Spleen (tissue), 11 donors: ENCODE results near the gene LRIT1. TPM values are rescaled to one million over a fixed set of nuclear protein-coding genes. Genes with fewer than 3 reads are reported as not detected.

ENCODE experiments used
- DNase-seq: peaks from one replicate; pipeline ENCODE4 v3.0.0-alpha.2; 2020
- H3K27ac ChIP-seq, 8 donors: fragments of 200-600 bp; sonication (generic) in 7 of 8; 1 replicate in 4 of 8; 2 replicates in 4 of 8; pipeline versions ENCODE4 v1.5.0 to v1.8.0; 2016 to 2021; ENCODE audit warnings: inconsistent platforms in 4 of 8, mild to moderate bottlenecking in 4 of 8, moderate library complexity in 1 of 8
- H3K27me3 ChIP-seq, 7 donors: fragments of 200-600 bp; sonication (generic) in 6 of 7; replicated peaks in 1 of 7; 1 replicate in 4 of 7; 2 replicates in 3 of 7; pipeline versions ENCODE4 v1.5.0 to v1.8.0; 2016 to 2021; ENCODE audit warnings: inconsistent platforms in 3 of 7, mild to moderate bottlenecking in 1 of 7
- H3K36me3 ChIP-seq, 6 donors: fragments of 200-600 bp; sonication (generic) in 5 of 6; 1 replicate in 4 of 6; 2 replicates in 2 of 6; pipeline versions ENCODE4 v1.5.0 to v1.8.0; 2016 to 2021; ENCODE audit warnings: inconsistent platforms in 2 of 6
- H3K4me1 ChIP-seq, 6 donors: fragments of 200-600 bp; sonication (generic) in 5 of 6; 1 replicate in 3 of 6; 2 replicates in 3 of 6; pipeline versions ENCODE4 v1.5.0 to v1.8.0; 2016 to 2021; ENCODE audit warnings: inconsistent platforms in 3 of 6
- H3K4me3 ChIP-seq, 8 donors: fragments of 200-600 bp; sonication (generic) in 7 of 8; 1 replicate in 4 of 8; 2 replicates in 4 of 8; pipeline versions ENCODE4 v1.5.0 to v1.8.0; 2016 to 2021; ENCODE audit warnings: inconsistent platforms in 4 of 8, mild to moderate bottlenecking in 4 of 8, moderate library complexity in 2 of 8
- H3K9me3 ChIP-seq, 8 donors: fragments of 200-600 bp; sonication (generic) in 7 of 8; 1 replicate in 4 of 8; 2 replicates in 4 of 8; pipeline versions ENCODE4 v1.5.0 to v1.8.0; 2016 to 2021; ENCODE audit warnings: inconsistent platforms in 4 of 8
- CTCF ChIP-seq, 11 experiments: fragments of 200-600 bp in 7 of 11; fragments of 450-650 bp in 4 of 11; sonication (generic) in 4 of 11; IDR thresholded peaks in 8 of 11; conservative IDR thresholded peaks in 3 of 11; 1 replicate in 7 of 11; 2 replicates in 4 of 11; pipeline versions ENCODE4 v1.4.0 to v1.8.0; 2016 to 2021; ENCODE audit warnings: antibody characterized with exemption in 11 of 11, inconsistent platforms in 4 of 11, mild to moderate bottlenecking in 1 of 11
- POLR2A ChIP-seq, 3 donors: fragments of 450-650 bp; IDR thresholded peaks; one replicate each; pipeline ENCODE4 v1.5.1; 2017; ENCODE audit warnings: antibody characterized with exemption in 3 of 3, mild to moderate bottlenecking in 1 of 3
- POLR2AphosphoS5 ChIP-seq, 3 donors: sonication (generic); formaldehyde crosslinking; IDR thresholded peaks; one replicate each; pipeline ENCODE4 v1.5.1; 2017; ENCODE audit warnings: antibody characterized with exemption in 3 of 3
- WGBS, 5 donors: extraction: QIAGEN DNeasy Blood & Tissue Kit in 3 of 5; methylation state at CpG; one replicate each; pipeline versions ENCODE4 v1.1.5 to v1.1.7; 2013 to 2018; 5-methylcytosine and 5-hydroxymethylcytosine counted together
- intact Hi-C: fragments of 100-400 bp; cut with DNase I; formaldehyde crosslinking; loops from one replicate; pipeline ENCODE4 v1.15.0; 2023; ENCODE audit warnings: low total_unique reads
- polyA plus RNA-seq, 3 donors: library from polyadenylated mRNA; stranded (reverse); fragments of 200-250 nt; gene quantifications; one replicate each; pipeline ENCODE4 v1.2.1, GENCODE V29; 2013
- total RNA-seq, 7 donors: library from RNA; depleted of rRNA in 3 of 7; stranded (reverse); fragments of >200 nt in 3 of 7; fragmentation: NEBNext Ultra II Directional in 4 of 7; extraction: Animal tissue kit (Norgen Biotek cat#: 25700) in 4 of 7; gene quantifications; one replicate each; pipeline versions ENCODE4 v1.1.0 to v1.2.1, GENCODE V29; 2016 to 2021
- donor health status: healthy with polysubstance abuse.
- donor health status: DM: no; HTN: no; CAD: no; lungs with moderate emphysema.
- donor health status: DM: no; HTN: no; CAD: no.
- donor health status: Bipolar disorder and iron deficiency.
- donor health status: healthy.
- donor health status: DM: no; HTN: no; CAD: no.
- donor health status: DM: yes; HTN: yes; CAD: no.

The LRIT1 gene
- total and polyA plus RNA-seq, 10 donors, result not detected

GRCh38 chr10:84248794-84249193, 7.4 kb upstream of the LRIT1 start:
- intact Hi-C loops, result no loop called here
- no peaks in the 10 kb centered on the region for H3K4me1 ChIP-seq
- no peak overlapping the region for H3K27ac ChIP-seq
- peaks cover 0 to 6% (median 0%) of the 10 kb centered on the region in 8 donors for H3K9me3 ChIP-seq
- H3K27me3 ChIP-seq, result peaks cover 0 to 24% (median 0%) of the 10 kb centered on the region in 7 donors
- WGBS, 5 donors, result 77 to 85% (median 80%) methylated on average over 5 to 12 of the region's 12 CpGs
- no peaks in the 10 kb centered on the region for H3K36me3 ChIP-seq
- no peak for DNase-seq
- no peak for TF ChIP-seq CTCF (IDR thresholded peaks at IDR 0.05 in 8 of 11, conservative IDR thresholded peaks at IDR 0.05 in 3 of 11)
- TF ChIP-seq POLR2A (IDR thresholded peaks at IDR 0.05), result no peak
- no peak for TF ChIP-seq POLR2AphosphoS5 (IDR thresholded peaks at IDR 0.05)
- no peak overlapping the region for H3K4me3 ChIP-seq

GRCh38 chr10:84247496-84247895, 6.2 kb upstream of the LRIT1 start:
- H3K4me3 ChIP-seq, result no peak overlapping the region
- no peak for DNase-seq
- WGBS, 5 donors, result 72 to 83% (median 79%) methylated on average over 6 of the region's 6 CpGs
- H3K4me1 ChIP-seq, result no peaks in the 10 kb centered on the region
- TF ChIP-seq POLR2A (IDR thresholded peaks at IDR 0.05), result no peak
- no peak for TF ChIP-seq CTCF (IDR thresholded peaks at IDR 0.05 in 8 of 11, conservative IDR thresholded peaks at IDR 0.05 in 3 of 11)
- TF ChIP-seq POLR2AphosphoS5 (IDR thresholded peaks at IDR 0.05), result no peak
- no peaks in the 10 kb centered on the region for H3K36me3 ChIP-seq
- H3K27me3 ChIP-seq, result peaks cover 0 to 19% (median 0%) of the 10 kb centered on the region in 7 donors
- no peak overlapping the region for H3K27ac ChIP-seq
- H3K9me3 ChIP-seq, result peaks cover 0 to 6% (median 0%) of the 10 kb centered on the region in 8 donors
- intact Hi-C loops, result no loop called here

GRCh38 chr10:84244651-84245270, 3.4 kb upstream of the LRIT1 start, which contains the start of gene RGR:
Gene RGR (plus strand): TSS chr10:84245053. CDS start chr10:84245091, 38 bp downstream.
- 61 to 71% (median 70%) methylated on average over 9 of the region's 9 CpGs for WGBS, 5 donors
- no peak for TF ChIP-seq CTCF (IDR thresholded peaks at IDR 0.05 in 8 of 11, conservative IDR thresholded peaks at IDR 0.05 in 3 of 11)
- TF ChIP-seq POLR2AphosphoS5 (IDR thresholded peaks at IDR 0.05), result no peak
- Histone ChIP-seq H3K9me3 (no peaks in the 10 kb centered on the region), H3K4me1 (no peaks in the 10 kb centered on the region), H3K36me3 (no peaks in the 10 kb centered on the region), H3K4me3 (no peak within 1 kb of the TSS), H3K27me3 (peaks cover 0 to 14% (median 0%) of the 10 kb centered on the region in 7 donors), H3K27ac (no peak within 1 kb of the TSS)
- intact Hi-C loops, result no loop called here
- no peak for DNase-seq

GRCh38 chr10:84243759-84244158, 2.4 kb upstream of the LRIT1 start:
- Histone ChIP-seq H3K27me3 (peaks cover 0 to 10% (median 0%) of the 10 kb centered on the region in 7 donors), H3K27ac (no peak overlapping the region), H3K4me1 (no peaks in the 10 kb centered on the region), H3K4me3 (no peak overlapping the region), H3K36me3 (no peaks in the 10 kb centered on the region), H3K9me3 (no peaks in the 10 kb centered on the region)
- intact Hi-C loops, result no loop called here
- 88 to 97% (median 94%) methylated on average over 3 of the region's 3 CpGs for WGBS, 5 donors
- DNase-seq, result no peak
- no peak for TF ChIP-seq POLR2AphosphoS5 (IDR thresholded peaks at IDR 0.05)
- TF ChIP-seq POLR2A (IDR thresholded peaks at IDR 0.05), result no peak
- no peak for TF ChIP-seq CTCF (IDR thresholded peaks at IDR 0.05 in 8 of 11, conservative IDR thresholded peaks at IDR 0.05 in 3 of 11)
